Measurements from ENCODE around the gene ZBTB16. TPM values are rescaled to one million over a fixed set of nuclear protein-coding genes. Genes with fewer than 3 reads are reported as not detected.
A peak's percentile ranks its signal among the peaks of the same experiment; 100 is the strongest.

ZBTB16 gene
- total and polyA plus RNA-seq, 8 donors: 3.4 to 55.6 (median 9.5) TPM

- Histone ChIP-seq H3K9me3 (no peaks in the 10 kb centered on the region), H3K4me3 (no peak overlapping the region), H3K36me3 (peaks cover 0 to 82% of the 10 kb centered on the region in 2 donors), H3K27me3 (no peaks in the 10 kb centered on the region), H3K27ac (peak overlapping the region in 1 of 2 donors; percentile 5), H3K4me1 (peaks cover 0 to 6% of the 10 kb centered on the region in 2 donors)
- intact Hi-C loops (cut with DNase I): no loop called here
- DNase-seq (no peak), ATAC-seq (no peak)
- TF ChIP-seq CTCF (IDR thresholded peaks at IDR 0.05): no peak
Observed at GRCh38 chr11:114243461-114244372, 184.2 kb downstream of the ZBTB16 start.

- intact Hi-C loops (cut with DNase I): no loop called here
- Histone ChIP-seq H3K36me3 (peaks cover 0 to 84% of the 10 kb centered on the region in 2 donors), H3K9me3 (no peaks in the 10 kb centered on the region), H3K27ac (no peak overlapping the region), H3K4me1 (peaks cover 0 to 6% of the 10 kb centered on the region in 2 donors), H3K4me3 (no peak overlapping the region), H3K27me3 (no peaks in the 10 kb centered on the region)
- ATAC-seq (no peak), DNase-seq (no peak)
- TF ChIP-seq CTCF (IDR thresholded peaks at IDR 0.05): no peak
Observed at GRCh38 chr11:114244726-114245394, 185.3 kb downstream of the ZBTB16 start.

- Histone ChIP-seq H3K4me1 (peaks cover 0 to 6% of the 10 kb centered on the region in 2 donors), H3K4me3 (no peak overlapping the region), H3K9me3 (no peaks in the 10 kb centered on the region), H3K27me3 (no peaks in the 10 kb centered on the region), H3K36me3 (peaks cover 0 to 93% of the 10 kb centered on the region in 2 donors), H3K27ac (no peak overlapping the region)
- intact Hi-C loops (cut with DNase I): no loop called here
- no peak for DNase-seq
- TF ChIP-seq CTCF (IDR thresholded peaks at IDR 0.05): no peak
- no peak for ATAC-seq
Observed at GRCh38 chr11:114246321-114247069, 187.0 kb downstream of the ZBTB16 start.

GRCh38 chr11:114247070-114247789 lies 187.7 kb downstream of the ZBTB16 start:
- Histone ChIP-seq H3K9me3 (no peaks in the 10 kb centered on the region), H3K36me3 (peaks cover 0 to 93% of the 10 kb centered on the region in 2 donors), H3K27me3 (no peaks in the 10 kb centered on the region), H3K27ac (no peak overlapping the region), H3K4me3 (no peak overlapping the region), H3K4me1 (peaks cover 0 to 6% of the 10 kb centered on the region in 2 donors)
- intact Hi-C loops (cut with DNase I): no loop called here
- ATAC-seq (no peak), DNase-seq (no peak)
- no peak for TF ChIP-seq CTCF (IDR thresholded peaks at IDR 0.05)

Data from left lung (tissue), 10 donors.